GM23338 (cell line): ENCODE measurements around the gene ASB5. TPM values are rescaled to one million over a fixed set of nuclear protein-coding genes. Genes with fewer than 3 reads are reported as not detected.

ENCODE experiments used
- ATAC-seq: fragments of 200-7000 bp; cut with Tn5 transposase; 3 replicates; pipeline ENCODE4 v1.9.1; 2020
- DNase-seq: peaks from one replicate; pipeline ENCODE4 v3.0.0-alpha.2; 2015; ENCODE audit warnings: low spot score
- H2AFZ ChIP-seq: fragments of 200-600 bp; sonication (generic); 2 replicates; pipeline ENCODE4 v1.8.0; 2016; ENCODE audit warnings: antibody characterized with exemption, mild to moderate bottlenecking, moderate library complexity
- H3F3A ChIP-seq: fragments of 200-600 bp; sonication (generic); replicated peaks from 2 replicates; pipeline ENCODE4 v1.8.0; 2017; ENCODE audit warnings: antibody characterized with exemption, mixed run types, low read depth
- H3K27ac ChIP-seq: fragments of 200-600 bp; sonication (generic); 2 replicates; pipeline ENCODE4 v1.6.1; 2016; ENCODE audit warnings: low read depth
- H3K27me3 ChIP-seq: fragments of 200-600 bp; sonication (generic); 2 replicates; pipeline ENCODE4 v1.8.0; 2016; ENCODE audit warnings: mild to moderate bottlenecking, mixed run types, moderate library complexity; ENCODE audit not compliant: insufficient read depth
- H3K36me3 ChIP-seq: fragments of 200-600 bp; sonication (generic); 2 replicates; pipeline ENCODE4 v1.8.0; 2016; ENCODE audit warnings: mild to moderate bottlenecking; ENCODE audit not compliant: insufficient read depth
- H3K4me1 ChIP-seq: fragments of 200-600 bp; sonication (generic); 2 replicates; pipeline ENCODE4 v1.8.0; 2016; ENCODE audit warnings: mild to moderate bottlenecking, moderate library complexity; ENCODE audit not compliant: insufficient read depth
- H3K4me2 ChIP-seq: fragments of 200-600 bp; sonication (generic); 2 replicates; pipeline ENCODE4 v1.7.1; 2017; ENCODE audit warnings: mixed run types
- H3K4me3 ChIP-seq: fragments of 200-600 bp; sonication (generic); 2 replicates; pipeline ENCODE4 v1.6.1; 2016; ENCODE audit warnings: mixed run types
- H3K79me2 ChIP-seq: fragments of 200-600 bp; sonication (generic); replicated peaks from 2 replicates; pipeline ENCODE4 v1.8.0; 2017; ENCODE audit warnings: mild to moderate bottlenecking; ENCODE audit not compliant: insufficient read depth
- H3K9me2 ChIP-seq: fragments of 200-600 bp; sonication (generic); 2 replicates; pipeline ENCODE4 v1.8.0; 2017; ENCODE audit not compliant: insufficient read depth
- H4K20me1 ChIP-seq: fragments of 200-600 bp; sonication (generic); replicated peaks from 2 replicates; pipeline ENCODE4 v1.8.0; 2017; ENCODE audit warnings: mild to moderate bottlenecking; ENCODE audit not compliant: insufficient read depth
- H3K27ac Mint-ChIP-seq: 2 replicates; pipeline ENCODE4 v1.8.0; 2020; ENCODE audit warnings: inconsistent platforms, mild to moderate bottlenecking, moderate library complexity, mixed read lengths
- H3K27me3 Mint-ChIP-seq: 3 replicates; pipeline ENCODE4 v1.8.0; 2022; ENCODE audit warnings: low read depth, mild to moderate bottlenecking, moderate library complexity, mixed read lengths, inconsistent platforms; ENCODE audit not compliant: insufficient read depth, poor library complexity
- H3K36me3 Mint-ChIP-seq: 3 replicates; pipeline ENCODE4 v1.8.0; 2021; ENCODE audit warnings: low read depth, mild to moderate bottlenecking, inconsistent platforms, moderate library complexity, mixed read lengths
- H3K4me1 Mint-ChIP-seq: 3 replicates; pipeline ENCODE4 v1.8.0; 2020; ENCODE audit warnings: mild to moderate bottlenecking, inconsistent platforms, mixed read lengths
- H3K4me3 Mint-ChIP-seq: 3 replicates; pipeline ENCODE4 v1.8.0; 2021; ENCODE audit warnings: moderate library complexity, mild to moderate bottlenecking, inconsistent platforms, mixed read lengths
- H3K9me3 Mint-ChIP-seq: 3 replicates; pipeline ENCODE4 v1.8.0; 2020; ENCODE audit warnings: moderate library complexity, mild to moderate bottlenecking, inconsistent platforms, mixed read lengths
- CREB1 ChIP-seq: fragments of 250-450 bp; sonication (Bioruptor Pico); IDR thresholded peaks from 2 replicates; pipeline ENCODE4 v1.5.0; 2020; ENCODE audit warnings: low read depth, mild to moderate bottlenecking, moderate library complexity
- EZH2 ChIP-seq: fragments of 200-600 bp; sonication (generic); IDR thresholded peaks from one replicate; pipeline ENCODE4 v1.8.0; 2017; ENCODE audit warnings: antibody characterized with exemption, mild to moderate bottlenecking, low read depth; ENCODE audit not compliant: unreplicated experiment
- EZH2phosphoT487 ChIP-seq: fragments of 200-600 bp; sonication (generic); IDR thresholded peaks from one replicate; pipeline ENCODE4 v1.8.1; 2018; ENCODE audit warnings: antibody characterized with exemption; ENCODE audit not compliant: unreplicated experiment
- JUNB ChIP-seq: IDR thresholded peaks from one replicate; pipeline ENCODE4 v1.6.1; 2016; ENCODE audit warnings: antibody characterized with exemption; ENCODE audit not compliant: unreplicated experiment
- NANOG ChIP-seq: IDR thresholded peaks from 2 replicates; pipeline ENCODE4 v1.6.1; 2016; ENCODE audit warnings: antibody characterized with exemption, borderline replicate concordance
- ZNF114 ChIP-seq: fragments of 250-450 bp; sonication (Bioruptor Pico); IDR thresholded peaks from 2 replicates; pipeline ENCODE4 v1.5.0; 2020; ENCODE audit warnings: mild to moderate bottlenecking, moderate library complexity
- ZNF331 ChIP-seq: fragments of 250-450 bp; sonication (Bioruptor Pico); IDR thresholded peaks from 2 replicates; pipeline ENCODE4 v1.5.0; 2020; ENCODE audit warnings: low read depth, mild to moderate bottlenecking, moderate library complexity
- polyA plus RNA-seq: library from polyadenylated mRNA; unstranded; fragments of >200 nt; fragmentation: Nextera tagmentation; extraction: Ambion mirVana; gene quantifications from 2 replicates; pipeline ENCODE4 v1.2.1, GENCODE V29; 2016
- total RNA-seq: library from RNA; depleted of rRNA; stranded (reverse); fragments of >200 nt; shearing (Covaris generic); gene quantifications from 2 replicates; pipeline ENCODE4 v1.2.3, GENCODE V29; 2014
- TF ChIP-seq, protein P1 (sequence below), 2 experiments: fragments of 200-600 bp in 1 of 2; sonication (generic) in 1 of 2; conservative IDR thresholded peaks; 2 replicates each; pipeline versions ENCODE4 v1.5.1 to v1.6.1; 2016 to 2017; ENCODE audit warnings: antibody characterized with exemption in 2 of 2, low read depth in 2 of 2, mild to moderate bottlenecking in 2 of 2, moderate library complexity in 1 of 2
- TF ChIP-seq, protein P2 (sequence below): IDR thresholded peaks from 2 replicates; pipeline ENCODE4 v1.6.1; 2016; ENCODE audit warnings: antibody characterized with exemption
- TF ChIP-seq, protein P3 (sequence below): IDR thresholded peaks from one replicate; pipeline ENCODE4 v1.6.1; 2018; ENCODE audit warnings: antibody characterized with exemption; ENCODE audit not compliant: unreplicated experiment
- TF ChIP-seq, protein P4 (sequence below): fragments of 250-450 bp; sonication (Bioruptor Pico); IDR thresholded peaks from 2 replicates; pipeline ENCODE4 v1.5.0; 2020; ENCODE audit warnings: mild to moderate bottlenecking, moderate library complexity

Gene ASB5
- total and polyA plus RNA-seq, 2 experiments from 2014 or later = not detected

DNA sequence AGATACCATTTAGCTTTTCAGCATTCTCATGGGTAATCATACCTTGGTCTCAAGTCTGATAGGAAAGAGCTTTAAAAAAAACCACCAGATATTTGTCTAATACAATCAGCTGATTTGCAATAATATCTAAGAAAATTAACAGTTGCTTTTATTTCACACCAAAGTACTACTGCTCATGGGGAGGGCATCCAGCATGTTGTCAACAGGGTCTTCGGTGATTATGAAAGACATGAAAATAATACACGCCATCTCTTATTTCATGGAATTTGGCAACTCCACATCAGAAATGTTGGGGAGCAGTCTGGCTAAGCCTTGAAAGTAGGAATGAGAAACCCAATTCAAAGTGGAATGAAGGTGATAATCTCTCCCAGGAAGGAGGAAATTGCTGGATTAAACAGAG is 3.0 kb downstream of the ASB5 start:
- Histone ChIP-seq H3K4me1 (no peaks in the 10 kb centered on the region), H3K4me2 (no peak overlapping the region), H3K36me3 (no peaks in the 10 kb centered on the region), H3K9me2 (no peaks in the 10 kb centered on the region), H3K79me2 (no peaks in the 10 kb centered on the region), H4K20me1 (no peaks in the 10 kb centered on the region), H3K4me3 (no peak overlapping the region), H3K27me3 (no peaks in the 10 kb centered on the region), H2AFZ (no peak overlapping the region), H3K27ac (no peak overlapping the region), H3F3A (no peaks in the 10 kb centered on the region)
- H3K27ac Mint-ChIP-seq = no peak overlapping the region
- H3K27me3 Mint-ChIP-seq = no peaks in the 10 kb centered on the region
- ATAC-seq = no peak
- no peak for TF ChIP-seq EZH2
- TF ChIP-seq NANOG = no peak
- no peak for TF ChIP-seq ZNF331
- TF ChIP-seq, protein P1, sequence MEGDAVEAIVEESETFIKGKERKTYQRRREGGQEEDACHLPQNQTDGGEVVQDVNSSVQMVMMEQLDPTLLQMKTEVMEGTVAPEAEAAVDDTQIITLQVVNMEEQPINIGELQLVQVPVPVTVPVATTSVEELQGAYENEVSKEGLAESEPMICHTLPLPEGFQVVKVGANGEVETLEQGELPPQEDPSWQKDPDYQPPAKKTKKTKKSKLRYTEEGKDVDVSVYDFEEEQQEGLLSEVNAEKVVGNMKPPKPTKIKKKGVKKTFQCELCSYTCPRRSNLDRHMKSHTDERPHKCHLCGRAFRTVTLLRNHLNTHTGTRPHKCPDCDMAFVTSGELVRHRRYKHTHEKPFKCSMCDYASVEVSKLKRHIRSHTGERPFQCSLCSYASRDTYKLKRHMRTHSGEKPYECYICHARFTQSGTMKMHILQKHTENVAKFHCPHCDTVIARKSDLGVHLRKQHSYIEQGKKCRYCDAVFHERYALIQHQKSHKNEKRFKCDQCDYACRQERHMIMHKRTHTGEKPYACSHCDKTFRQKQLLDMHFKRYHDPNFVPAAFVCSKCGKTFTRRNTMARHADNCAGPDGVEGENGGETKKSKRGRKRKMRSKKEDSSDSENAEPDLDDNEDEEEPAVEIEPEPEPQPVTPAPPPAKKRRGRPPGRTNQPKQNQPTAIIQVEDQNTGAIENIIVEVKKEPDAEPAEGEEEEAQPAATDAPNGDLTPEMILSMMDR (conservative IDR thresholded peaks at IDR 0.05; ENCODE audit: low read depth in 2 of 2) = no peak
- TF ChIP-seq ZNF114 (CRISPR knock-in tag) = no peak
- TF ChIP-seq EZH2phosphoT487 = no peak
- TF ChIP-seq, protein P2, sequence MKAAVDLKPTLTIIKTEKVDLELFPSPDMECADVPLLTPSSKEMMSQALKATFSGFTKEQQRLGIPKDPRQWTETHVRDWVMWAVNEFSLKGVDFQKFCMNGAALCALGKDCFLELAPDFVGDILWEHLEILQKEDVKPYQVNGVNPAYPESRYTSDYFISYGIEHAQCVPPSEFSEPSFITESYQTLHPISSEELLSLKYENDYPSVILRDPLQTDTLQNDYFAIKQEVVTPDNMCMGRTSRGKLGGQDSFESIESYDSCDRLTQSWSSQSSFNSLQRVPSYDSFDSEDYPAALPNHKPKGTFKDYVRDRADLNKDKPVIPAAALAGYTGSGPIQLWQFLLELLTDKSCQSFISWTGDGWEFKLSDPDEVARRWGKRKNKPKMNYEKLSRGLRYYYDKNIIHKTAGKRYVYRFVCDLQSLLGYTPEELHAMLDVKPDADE = no peak
- TF ChIP-seq, protein P3, sequence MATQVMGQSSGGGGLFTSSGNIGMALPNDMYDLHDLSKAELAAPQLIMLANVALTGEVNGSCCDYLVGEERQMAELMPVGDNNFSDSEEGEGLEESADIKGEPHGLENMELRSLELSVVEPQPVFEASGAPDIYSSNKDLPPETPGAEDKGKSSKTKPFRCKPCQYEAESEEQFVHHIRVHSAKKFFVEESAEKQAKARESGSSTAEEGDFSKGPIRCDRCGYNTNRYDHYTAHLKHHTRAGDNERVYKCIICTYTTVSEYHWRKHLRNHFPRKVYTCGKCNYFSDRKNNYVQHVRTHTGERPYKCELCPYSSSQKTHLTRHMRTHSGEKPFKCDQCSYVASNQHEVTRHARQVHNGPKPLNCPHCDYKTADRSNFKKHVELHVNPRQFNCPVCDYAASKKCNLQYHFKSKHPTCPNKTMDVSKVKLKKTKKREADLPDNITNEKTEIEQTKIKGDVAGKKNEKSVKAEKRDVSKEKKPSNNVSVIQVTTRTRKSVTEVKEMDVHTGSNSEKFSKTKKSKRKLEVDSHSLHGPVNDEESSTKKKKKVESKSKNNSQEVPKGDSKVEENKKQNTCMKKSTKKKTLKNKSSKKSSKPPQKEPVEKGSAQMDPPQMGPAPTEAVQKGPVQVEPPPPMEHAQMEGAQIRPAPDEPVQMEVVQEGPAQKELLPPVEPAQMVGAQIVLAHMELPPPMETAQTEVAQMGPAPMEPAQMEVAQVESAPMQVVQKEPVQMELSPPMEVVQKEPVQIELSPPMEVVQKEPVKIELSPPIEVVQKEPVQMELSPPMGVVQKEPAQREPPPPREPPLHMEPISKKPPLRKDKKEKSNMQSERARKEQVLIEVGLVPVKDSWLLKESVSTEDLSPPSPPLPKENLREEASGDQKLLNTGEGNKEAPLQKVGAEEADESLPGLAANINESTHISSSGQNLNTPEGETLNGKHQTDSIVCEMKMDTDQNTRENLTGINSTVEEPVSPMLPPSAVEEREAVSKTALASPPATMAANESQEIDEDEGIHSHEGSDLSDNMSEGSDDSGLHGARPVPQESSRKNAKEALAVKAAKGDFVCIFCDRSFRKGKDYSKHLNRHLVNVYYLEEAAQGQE = no peak
- TF ChIP-seq, protein P4, sequence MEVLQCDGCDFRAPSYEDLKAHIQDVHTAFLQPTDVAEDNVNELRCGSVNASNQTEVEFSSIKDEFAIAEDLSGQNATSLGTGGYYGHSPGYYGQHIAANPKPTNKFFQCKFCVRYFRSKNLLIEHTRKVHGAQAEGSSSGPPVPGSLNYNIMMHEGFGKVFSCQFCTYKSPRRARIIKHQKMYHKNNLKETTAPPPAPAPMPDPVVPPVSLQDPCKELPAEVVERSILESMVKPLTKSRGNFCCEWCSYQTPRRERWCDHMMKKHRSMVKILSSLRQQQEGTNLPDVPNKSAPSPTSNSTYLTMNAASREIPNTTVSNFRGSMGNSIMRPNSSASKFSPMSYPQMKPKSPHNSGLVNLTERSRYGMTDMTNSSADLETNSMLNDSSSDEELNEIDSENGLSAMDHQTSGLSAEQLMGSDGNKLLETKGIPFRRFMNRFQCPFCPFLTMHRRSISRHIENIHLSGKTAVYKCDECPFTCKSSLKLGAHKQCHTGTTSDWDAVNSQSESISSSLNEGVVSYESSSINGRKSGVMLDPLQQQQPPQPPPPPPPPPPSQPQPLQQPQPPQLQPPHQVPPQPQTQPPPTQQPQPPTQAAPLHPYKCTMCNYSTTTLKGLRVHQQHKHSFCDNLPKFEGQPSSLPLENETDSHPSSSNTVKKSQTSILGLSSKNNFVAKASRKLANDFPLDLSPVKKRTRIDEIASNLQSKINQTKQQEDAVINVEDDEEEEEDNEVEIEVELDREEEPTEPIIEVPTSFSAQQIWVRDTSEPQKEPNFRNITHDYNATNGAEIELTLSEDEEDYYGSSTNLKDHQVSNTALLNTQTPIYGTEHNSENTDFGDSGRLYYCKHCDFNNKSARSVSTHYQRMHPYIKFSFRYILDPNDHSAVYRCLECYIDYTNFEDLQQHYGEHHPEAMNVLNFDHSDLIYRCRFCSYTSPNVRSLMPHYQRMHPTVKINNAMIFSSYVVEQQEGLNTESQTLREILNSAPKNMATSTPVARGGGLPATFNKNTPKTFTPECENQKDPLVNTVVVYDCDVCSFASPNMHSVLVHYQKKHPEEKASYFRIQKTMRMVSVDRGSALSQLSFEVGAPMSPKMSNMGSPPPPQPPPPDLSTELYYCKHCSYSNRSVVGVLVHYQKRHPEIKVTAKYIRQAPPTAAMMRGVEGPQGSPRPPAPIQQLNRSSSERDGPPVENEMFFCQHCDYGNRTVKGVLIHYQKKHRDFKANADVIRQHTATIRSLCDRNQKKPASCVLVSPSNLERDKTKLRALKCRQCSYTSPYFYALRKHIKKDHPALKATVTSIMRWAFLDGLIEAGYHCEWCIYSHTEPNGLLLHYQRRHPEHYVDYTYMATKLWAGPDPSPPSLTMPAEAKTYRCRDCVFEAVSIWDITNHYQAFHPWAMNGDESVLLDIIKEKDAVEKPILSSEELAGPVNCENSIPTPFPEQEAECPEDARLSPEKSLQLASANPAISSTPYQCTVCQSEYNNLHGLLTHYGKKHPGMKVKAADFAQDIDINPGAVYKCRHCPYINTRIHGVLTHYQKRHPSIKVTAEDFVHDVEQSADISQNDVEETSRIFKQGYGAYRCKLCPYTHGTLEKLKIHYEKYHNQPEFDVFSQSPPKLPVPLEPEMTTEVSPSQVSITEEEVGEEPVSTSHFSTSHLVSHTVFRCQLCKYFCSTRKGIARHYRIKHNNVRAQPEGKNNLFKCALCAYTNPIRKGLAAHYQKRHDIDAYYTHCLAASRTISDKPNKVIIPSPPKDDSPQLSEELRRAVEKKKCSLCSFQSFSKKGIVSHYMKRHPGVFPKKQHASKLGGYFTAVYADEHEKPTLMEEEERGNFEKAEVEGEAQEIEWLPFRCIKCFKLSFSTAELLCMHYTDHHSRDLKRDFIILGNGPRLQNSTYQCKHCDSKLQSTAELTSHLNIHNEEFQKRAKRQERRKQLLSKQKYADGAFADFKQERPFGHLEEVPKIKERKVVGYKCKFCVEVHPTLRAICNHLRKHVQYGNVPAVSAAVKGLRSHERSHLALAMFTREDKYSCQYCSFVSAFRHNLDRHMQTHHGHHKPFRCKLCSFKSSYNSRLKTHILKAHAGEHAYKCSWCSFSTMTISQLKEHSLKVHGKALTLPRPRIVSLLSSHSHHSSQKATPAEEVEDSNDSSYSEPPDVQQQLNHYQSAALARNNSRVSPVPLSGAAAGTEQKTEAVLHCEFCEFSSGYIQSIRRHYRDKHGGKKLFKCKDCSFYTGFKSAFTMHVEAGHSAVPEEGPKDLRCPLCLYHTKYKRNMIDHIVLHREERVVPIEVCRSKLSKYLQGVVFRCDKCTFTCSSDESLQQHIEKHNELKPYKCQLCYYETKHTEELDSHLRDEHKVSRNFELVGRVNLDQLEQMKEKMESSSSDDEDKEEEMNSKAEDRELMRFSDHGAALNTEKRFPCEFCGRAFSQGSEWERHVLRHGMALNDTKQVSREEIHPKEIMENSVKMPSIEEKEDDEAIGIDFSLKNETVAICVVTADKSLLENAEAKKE (CRISPR knock-in tag) = no peak
- TF ChIP-seq JUNB = no peak
- TF ChIP-seq CREB1 (CRISPR knock-in tag) = no peak
- no peak overlapping the region for H3K4me3 Mint-ChIP-seq
- no peaks in the 10 kb centered on the region; the same call in 2 of the 3 replicates for H3K4me1 Mint-ChIP-seq
- no peaks in the 10 kb centered on the region for H3K36me3 Mint-ChIP-seq
- DNase-seq = no peak
- no peaks in the 10 kb centered on the region for H3K9me3 Mint-ChIP-seq
